GM23338 (cell line): ENCODE results near the gene AK4. TPM values are rescaled to one million over a fixed set of nuclear protein-coding genes. Genes with fewer than 3 reads are reported as not detected.
A peak's percentile ranks its signal among the peaks of the same experiment; 100 is the strongest.

Experiments
- ATAC-seq: fragments of 200-7000 bp; cut with Tn5 transposase; 3 replicates; pipeline ENCODE4 v1.9.1; 2020
- DNase-seq: peaks from one replicate; pipeline ENCODE4 v3.0.0-alpha.2; 2015; ENCODE audit warnings: low spot score
- H2AFZ ChIP-seq: fragments of 200-600 bp; sonication (generic); 2 replicates; pipeline ENCODE4 v1.8.0; 2016; ENCODE audit warnings: antibody characterized with exemption, mild to moderate bottlenecking, moderate library complexity
- H3F3A ChIP-seq: fragments of 200-600 bp; sonication (generic); replicated peaks from 2 replicates; pipeline ENCODE4 v1.8.0; 2017; ENCODE audit warnings: antibody characterized with exemption, mixed run types, low read depth
- H3K27ac ChIP-seq: fragments of 200-600 bp; sonication (generic); 2 replicates; pipeline ENCODE4 v1.6.1; 2016; ENCODE audit warnings: low read depth
- H3K27me3 ChIP-seq: fragments of 200-600 bp; sonication (generic); 2 replicates; pipeline ENCODE4 v1.8.0; 2016; ENCODE audit warnings: mild to moderate bottlenecking, mixed run types, moderate library complexity; ENCODE audit not compliant: insufficient read depth
- H3K36me3 ChIP-seq: fragments of 200-600 bp; sonication (generic); 2 replicates; pipeline ENCODE4 v1.8.0; 2016; ENCODE audit warnings: mild to moderate bottlenecking; ENCODE audit not compliant: insufficient read depth
- H3K4me1 ChIP-seq: fragments of 200-600 bp; sonication (generic); 2 replicates; pipeline ENCODE4 v1.8.0; 2016; ENCODE audit warnings: mild to moderate bottlenecking, moderate library complexity; ENCODE audit not compliant: insufficient read depth
- H3K4me2 ChIP-seq: fragments of 200-600 bp; sonication (generic); 2 replicates; pipeline ENCODE4 v1.7.1; 2017; ENCODE audit warnings: mixed run types
- H3K4me3 ChIP-seq: fragments of 200-600 bp; sonication (generic); 2 replicates; pipeline ENCODE4 v1.6.1; 2016; ENCODE audit warnings: mixed run types
- H3K79me2 ChIP-seq: fragments of 200-600 bp; sonication (generic); replicated peaks from 2 replicates; pipeline ENCODE4 v1.8.0; 2017; ENCODE audit warnings: mild to moderate bottlenecking; ENCODE audit not compliant: insufficient read depth
- H3K9me2 ChIP-seq: fragments of 200-600 bp; sonication (generic); 2 replicates; pipeline ENCODE4 v1.8.0; 2017; ENCODE audit not compliant: insufficient read depth
- H4K20me1 ChIP-seq: fragments of 200-600 bp; sonication (generic); replicated peaks from 2 replicates; pipeline ENCODE4 v1.8.0; 2017; ENCODE audit warnings: mild to moderate bottlenecking; ENCODE audit not compliant: insufficient read depth
- H3K27ac Mint-ChIP-seq: 2 replicates; pipeline ENCODE4 v1.8.0; 2020; ENCODE audit warnings: inconsistent platforms, mild to moderate bottlenecking, moderate library complexity, mixed read lengths
- H3K27me3 Mint-ChIP-seq: 3 replicates; pipeline ENCODE4 v1.8.0; 2022; ENCODE audit warnings: low read depth, mild to moderate bottlenecking, moderate library complexity, mixed read lengths, inconsistent platforms; ENCODE audit not compliant: insufficient read depth, poor library complexity
- H3K36me3 Mint-ChIP-seq: 3 replicates; pipeline ENCODE4 v1.8.0; 2021; ENCODE audit warnings: low read depth, mild to moderate bottlenecking, inconsistent platforms, moderate library complexity, mixed read lengths
- H3K4me1 Mint-ChIP-seq: 3 replicates; pipeline ENCODE4 v1.8.0; 2020; ENCODE audit warnings: mild to moderate bottlenecking, inconsistent platforms, mixed read lengths
- H3K4me3 Mint-ChIP-seq: 3 replicates; pipeline ENCODE4 v1.8.0; 2021; ENCODE audit warnings: moderate library complexity, mild to moderate bottlenecking, inconsistent platforms, mixed read lengths
- H3K9me3 Mint-ChIP-seq: 3 replicates; pipeline ENCODE4 v1.8.0; 2020; ENCODE audit warnings: moderate library complexity, mild to moderate bottlenecking, inconsistent platforms, mixed read lengths
- EZH2phosphoT487 ChIP-seq: fragments of 200-600 bp; sonication (generic); IDR thresholded peaks from one replicate; pipeline ENCODE4 v1.8.1; 2018; ENCODE audit warnings: antibody characterized with exemption; ENCODE audit not compliant: unreplicated experiment
- NANOG ChIP-seq: IDR thresholded peaks from 2 replicates; pipeline ENCODE4 v1.6.1; 2016; ENCODE audit warnings: antibody characterized with exemption, borderline replicate concordance
- POLR2AphosphoS5 ChIP-seq: IDR thresholded peaks from 2 replicates; pipeline ENCODE4 v1.6.1; 2016; ENCODE audit warnings: antibody characterized with exemption, low read depth
- ZNF114 ChIP-seq: fragments of 250-450 bp; sonication (Bioruptor Pico); IDR thresholded peaks from 2 replicates; pipeline ENCODE4 v1.5.0; 2020; ENCODE audit warnings: mild to moderate bottlenecking, moderate library complexity
- ZNF462 ChIP-seq: fragments of 250-450 bp; sonication (Bioruptor Pico); IDR thresholded peaks from 2 replicates; pipeline ENCODE4 v1.5.0; 2020; ENCODE audit warnings: mild to moderate bottlenecking, moderate library complexity
- polyA plus RNA-seq: library from polyadenylated mRNA; unstranded; fragments of >200 nt; fragmentation: Nextera tagmentation; extraction: Ambion mirVana; gene quantifications from 2 replicates; pipeline ENCODE4 v1.2.1, GENCODE V29; 2016
- total RNA-seq: library from RNA; depleted of rRNA; stranded (reverse); fragments of >200 nt; shearing (Covaris generic); gene quantifications from 2 replicates; pipeline ENCODE4 v1.2.3, GENCODE V29; 2014
- TF ChIP-seq, protein P1 (sequence below): IDR thresholded peaks from one replicate; pipeline ENCODE4 v1.6.1; 2018; ENCODE audit warnings: antibody characterized with exemption; ENCODE audit not compliant: unreplicated experiment

The AK4 gene
- total and polyA plus RNA-seq, 2 experiments from 2014 or later = 123 to 127 TPM

GRCh38 chr1:65148548-65149350, 746 bp downstream of the AK4 start:
- no peaks in the 10 kb centered on the region for H3K36me3 ChIP-seq
- H3K4me1 ChIP-seq = peaks cover 42% of the 10 kb centered on the region
- peak; percentile 52 for ATAC-seq
- H3K36me3 Mint-ChIP-seq = peaks cover 15% of the 10 kb centered on the region
- H3K4me1 Mint-ChIP-seq = peaks cover 63% of the 10 kb centered on the region
- H3K9me2 ChIP-seq = no peaks in the 10 kb centered on the region
- peak overlapping the region; percentile 89 for H3K27ac Mint-ChIP-seq
- peak; percentile 79 for DNase-seq
- H3K4me3 Mint-ChIP-seq = peak overlapping the region; percentile 93
- H3F3A ChIP-seq = peaks cover 25% of the 10 kb centered on the region
- no peak overlapping the region for H2AFZ ChIP-seq
- H3K27ac ChIP-seq = peak overlapping the region; percentile 86
- peak overlapping the region; percentile 71 for H3K4me3 ChIP-seq
- no peaks in the 10 kb centered on the region for H4K20me1 ChIP-seq
- peak overlapping the region; percentile 74 for H3K4me2 ChIP-seq
- H3K27me3 Mint-ChIP-seq = peaks cover 18% of the 10 kb centered on the region
- peak; percentile 41; the same call in 1 of the 2 replicates for TF ChIP-seq POLR2AphosphoS5
- no peak for TF ChIP-seq EZH2phosphoT487
- TF ChIP-seq NANOG = no peak
- TF ChIP-seq ZNF114 = no peak
- TF ChIP-seq, protein P1, sequence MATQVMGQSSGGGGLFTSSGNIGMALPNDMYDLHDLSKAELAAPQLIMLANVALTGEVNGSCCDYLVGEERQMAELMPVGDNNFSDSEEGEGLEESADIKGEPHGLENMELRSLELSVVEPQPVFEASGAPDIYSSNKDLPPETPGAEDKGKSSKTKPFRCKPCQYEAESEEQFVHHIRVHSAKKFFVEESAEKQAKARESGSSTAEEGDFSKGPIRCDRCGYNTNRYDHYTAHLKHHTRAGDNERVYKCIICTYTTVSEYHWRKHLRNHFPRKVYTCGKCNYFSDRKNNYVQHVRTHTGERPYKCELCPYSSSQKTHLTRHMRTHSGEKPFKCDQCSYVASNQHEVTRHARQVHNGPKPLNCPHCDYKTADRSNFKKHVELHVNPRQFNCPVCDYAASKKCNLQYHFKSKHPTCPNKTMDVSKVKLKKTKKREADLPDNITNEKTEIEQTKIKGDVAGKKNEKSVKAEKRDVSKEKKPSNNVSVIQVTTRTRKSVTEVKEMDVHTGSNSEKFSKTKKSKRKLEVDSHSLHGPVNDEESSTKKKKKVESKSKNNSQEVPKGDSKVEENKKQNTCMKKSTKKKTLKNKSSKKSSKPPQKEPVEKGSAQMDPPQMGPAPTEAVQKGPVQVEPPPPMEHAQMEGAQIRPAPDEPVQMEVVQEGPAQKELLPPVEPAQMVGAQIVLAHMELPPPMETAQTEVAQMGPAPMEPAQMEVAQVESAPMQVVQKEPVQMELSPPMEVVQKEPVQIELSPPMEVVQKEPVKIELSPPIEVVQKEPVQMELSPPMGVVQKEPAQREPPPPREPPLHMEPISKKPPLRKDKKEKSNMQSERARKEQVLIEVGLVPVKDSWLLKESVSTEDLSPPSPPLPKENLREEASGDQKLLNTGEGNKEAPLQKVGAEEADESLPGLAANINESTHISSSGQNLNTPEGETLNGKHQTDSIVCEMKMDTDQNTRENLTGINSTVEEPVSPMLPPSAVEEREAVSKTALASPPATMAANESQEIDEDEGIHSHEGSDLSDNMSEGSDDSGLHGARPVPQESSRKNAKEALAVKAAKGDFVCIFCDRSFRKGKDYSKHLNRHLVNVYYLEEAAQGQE = no peak
- peaks cover 29% of the 10 kb centered on the region for H3K79me2 ChIP-seq
- H3K27me3 ChIP-seq = peaks cover 27% of the 10 kb centered on the region
- no peaks in the 10 kb centered on the region for H3K9me3 Mint-ChIP-seq

- H2AFZ ChIP-seq = no peak overlapping the region
- H3K4me3 ChIP-seq = peak overlapping the region; percentile 71
- ATAC-seq (peak; percentile 5), DNase-seq (peak; percentile 82)
- peak overlapping the region; percentile 74 for H3K4me2 ChIP-seq
- peak overlapping the region; percentile 89 for H3K27ac Mint-ChIP-seq
- H3K27me3 Mint-ChIP-seq = peaks cover 18% of the 10 kb centered on the region
- peak overlapping the region; percentile 93 for H3K4me3 Mint-ChIP-seq
- no peaks in the 10 kb centered on the region for H3K9me2 ChIP-seq
- H3K9me3 Mint-ChIP-seq = no peaks in the 10 kb centered on the region
- peaks cover 25% of the 10 kb centered on the region for H3F3A ChIP-seq
- TF ChIP-seq POLR2AphosphoS5 = 0 out of 2 replicates have a peak, but pooled peaks have one; percentile 18
- no peak for TF ChIP-seq EZH2phosphoT487
- peak; percentile 99 for TF ChIP-seq NANOG
- TF ChIP-seq ZNF462 (CRISPR knock-in tag) = peak; percentile 64
- peaks cover 71% of the 10 kb centered on the region for H3K4me1 Mint-ChIP-seq
- H3K4me1 ChIP-seq = peaks cover 50% of the 10 kb centered on the region
- no peaks in the 10 kb centered on the region for H4K20me1 ChIP-seq
- H3K36me3 ChIP-seq = no peaks in the 10 kb centered on the region
- peaks cover 22% of the 10 kb centered on the region for H3K36me3 Mint-ChIP-seq
- peaks cover 36% of the 10 kb centered on the region for H3K79me2 ChIP-seq
- peak overlapping the region; percentile 86 for H3K27ac ChIP-seq
- H3K27me3 ChIP-seq = peaks cover 27% of the 10 kb centered on the region
These were observed 1.5 kb downstream of the AK4 start for GRCh38 chr1:65149351-65150107.
